22Rv1 (cell line): Measurements from ENCODE around the gene SBNO2.

ENCODE experiments used
- H3K27ac ChIP-seq: fragments of 450-650 bp; 2 replicates; pipeline ENCODE4 v1.5.1; 2017
- ZFX ChIP-seq: fragments of 450-650 bp; IDR thresholded peaks from 2 replicates; pipeline ENCODE4 v1.6.1; 2017; ENCODE audit warnings: antibody characterized with exemption, borderline replicate concordance
- TF ChIP-seq, protein P1 (sequence below): fragments of 450-650 bp; IDR thresholded peaks from 2 replicates; pipeline ENCODE4 v1.5.1; 2017; ENCODE audit warnings: mild to moderate bottlenecking

Gene SBNO2

DNA sequence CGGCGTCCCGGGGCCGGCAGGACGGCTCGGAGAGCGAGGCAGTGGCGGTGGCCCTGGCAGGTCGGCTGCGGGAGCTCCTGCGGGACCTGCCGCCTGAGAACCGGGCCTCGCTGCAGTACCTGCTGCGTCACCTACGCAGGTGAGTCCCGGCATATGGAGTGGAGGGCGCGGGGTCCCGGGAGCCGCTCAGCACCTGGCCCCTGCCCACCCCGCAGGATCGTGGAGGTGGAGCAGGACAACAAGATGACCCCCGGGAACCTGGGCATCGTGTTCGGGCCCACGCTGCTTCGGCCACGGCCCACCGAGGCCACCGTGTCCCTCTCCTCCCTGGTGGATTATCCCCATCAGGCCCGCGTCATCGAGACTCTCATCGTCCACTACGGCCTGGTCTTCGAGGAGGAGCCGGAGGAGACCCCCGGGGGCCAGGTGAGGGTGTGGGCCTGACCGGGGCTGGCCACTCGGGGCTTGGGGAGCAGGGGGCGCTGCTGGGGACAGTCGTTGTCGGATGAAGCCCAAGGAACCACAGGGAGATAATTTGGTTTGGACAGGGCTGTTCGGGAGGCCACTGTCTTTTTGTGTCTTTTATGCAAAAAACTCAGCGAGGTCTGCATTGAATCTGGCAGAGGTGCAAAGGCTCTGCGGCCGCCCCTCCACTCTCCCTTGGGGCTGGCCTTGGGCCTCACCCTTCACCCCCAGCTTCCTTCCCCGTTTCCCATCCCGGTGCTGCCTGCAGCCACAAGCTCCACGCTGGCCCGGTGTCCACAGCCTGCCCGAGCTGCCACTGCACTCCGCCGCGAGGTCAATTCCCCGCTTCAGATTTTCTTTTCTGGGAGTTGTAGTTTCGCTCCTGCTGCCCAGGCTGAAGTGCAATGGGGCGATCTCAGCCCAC is 90.9 kb downstream of the SBNO2 start:
- no peak for TF ChIP-seq ZFX
- TF ChIP-seq, protein P1, sequence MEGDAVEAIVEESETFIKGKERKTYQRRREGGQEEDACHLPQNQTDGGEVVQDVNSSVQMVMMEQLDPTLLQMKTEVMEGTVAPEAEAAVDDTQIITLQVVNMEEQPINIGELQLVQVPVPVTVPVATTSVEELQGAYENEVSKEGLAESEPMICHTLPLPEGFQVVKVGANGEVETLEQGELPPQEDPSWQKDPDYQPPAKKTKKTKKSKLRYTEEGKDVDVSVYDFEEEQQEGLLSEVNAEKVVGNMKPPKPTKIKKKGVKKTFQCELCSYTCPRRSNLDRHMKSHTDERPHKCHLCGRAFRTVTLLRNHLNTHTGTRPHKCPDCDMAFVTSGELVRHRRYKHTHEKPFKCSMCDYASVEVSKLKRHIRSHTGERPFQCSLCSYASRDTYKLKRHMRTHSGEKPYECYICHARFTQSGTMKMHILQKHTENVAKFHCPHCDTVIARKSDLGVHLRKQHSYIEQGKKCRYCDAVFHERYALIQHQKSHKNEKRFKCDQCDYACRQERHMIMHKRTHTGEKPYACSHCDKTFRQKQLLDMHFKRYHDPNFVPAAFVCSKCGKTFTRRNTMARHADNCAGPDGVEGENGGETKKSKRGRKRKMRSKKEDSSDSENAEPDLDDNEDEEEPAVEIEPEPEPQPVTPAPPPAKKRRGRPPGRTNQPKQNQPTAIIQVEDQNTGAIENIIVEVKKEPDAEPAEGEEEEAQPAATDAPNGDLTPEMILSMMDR: no peak
- H3K27ac ChIP-seq: peak overlapping the region; percentile 83

DNA sequence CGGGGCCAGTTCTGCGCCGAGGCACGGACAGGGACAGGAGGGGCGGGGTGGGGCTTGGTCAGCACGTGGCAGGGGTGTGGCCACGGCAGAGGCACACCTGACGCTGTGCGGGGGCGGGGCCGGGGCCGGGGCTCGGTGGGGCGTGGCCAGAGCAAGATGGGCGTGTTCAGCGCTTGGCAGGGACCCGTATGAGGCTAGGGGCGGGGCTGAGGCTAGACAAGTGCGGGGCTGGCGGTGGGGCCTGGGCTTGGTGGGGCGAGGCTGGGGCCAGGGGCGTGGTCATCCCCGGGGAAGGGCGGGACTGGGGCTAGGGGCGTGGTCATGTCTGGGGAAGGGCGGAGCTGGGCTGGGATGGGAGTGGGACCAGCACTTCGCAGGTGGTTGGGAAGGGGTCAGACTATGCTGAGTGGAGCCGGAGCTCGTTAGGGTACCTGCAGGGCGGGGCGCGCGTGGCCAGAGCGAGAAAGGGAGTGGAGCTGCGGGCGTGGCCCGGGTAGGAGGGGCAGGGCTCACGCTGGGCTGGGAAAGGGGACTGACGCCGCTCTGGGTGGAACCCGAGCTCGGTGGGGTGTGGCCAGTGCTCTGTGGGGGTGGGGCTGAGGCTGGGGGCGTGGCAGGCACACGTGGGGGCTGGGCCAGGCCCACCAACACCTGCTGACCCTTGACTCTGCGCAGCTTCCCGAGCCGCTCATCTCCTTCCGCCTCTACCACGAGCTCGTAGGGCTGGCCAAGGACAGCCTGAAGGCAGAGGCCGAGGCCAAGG is 91.7 kb downstream of the SBNO2 start:
- H3K27ac ChIP-seq: peak overlapping the region; percentile 83
- TF ChIP-seq, protein P1: no peak
- TF ChIP-seq ZFX: no peak

DNA sequence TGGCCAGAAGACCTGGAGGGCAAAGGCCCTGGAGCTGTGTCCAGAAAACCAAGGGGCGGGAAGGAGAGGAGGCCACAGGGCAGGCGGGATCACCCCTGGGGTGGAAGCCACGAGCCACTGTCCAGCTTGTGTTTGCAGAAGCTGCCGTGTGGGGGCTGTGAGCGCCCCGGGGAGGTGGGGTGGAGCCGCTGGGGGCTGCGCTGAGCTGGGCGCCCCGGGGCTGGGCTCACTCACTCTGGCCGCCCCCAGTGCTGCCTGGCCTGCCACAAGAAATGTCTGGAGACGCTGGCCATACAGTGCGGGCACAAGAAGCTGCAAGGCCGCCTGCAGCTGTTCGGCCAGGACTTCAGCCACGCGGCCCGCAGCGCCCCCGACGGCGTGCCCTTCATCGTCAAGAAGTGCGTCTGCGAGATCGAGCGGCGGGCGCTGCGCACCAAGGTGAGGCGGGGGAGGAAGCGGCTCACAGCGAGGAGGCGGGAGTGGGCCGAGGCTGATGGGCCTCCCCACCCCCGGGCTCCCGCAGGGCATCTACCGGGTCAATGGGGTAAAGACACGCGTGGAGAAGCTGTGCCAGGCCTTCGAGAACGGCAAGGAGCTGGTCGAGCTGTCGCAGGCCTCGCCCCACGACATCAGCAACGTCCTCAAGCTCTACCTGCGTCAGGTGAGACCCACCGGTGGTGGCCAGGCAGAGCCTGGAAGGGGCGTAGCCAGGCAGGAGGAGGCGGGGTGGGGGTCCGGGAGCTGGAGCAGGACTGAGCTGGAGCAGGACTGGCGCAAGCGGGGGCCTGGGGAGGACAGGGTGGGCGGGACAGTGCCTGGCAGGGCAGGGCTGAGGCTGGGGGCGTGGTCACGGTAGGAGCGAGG is 92.5 kb downstream of the SBNO2 start:
- TF ChIP-seq, protein P1: peak; percentile 65
- no peak for TF ChIP-seq ZFX
- peak overlapping the region; percentile 83 for H3K27ac ChIP-seq

DNA sequence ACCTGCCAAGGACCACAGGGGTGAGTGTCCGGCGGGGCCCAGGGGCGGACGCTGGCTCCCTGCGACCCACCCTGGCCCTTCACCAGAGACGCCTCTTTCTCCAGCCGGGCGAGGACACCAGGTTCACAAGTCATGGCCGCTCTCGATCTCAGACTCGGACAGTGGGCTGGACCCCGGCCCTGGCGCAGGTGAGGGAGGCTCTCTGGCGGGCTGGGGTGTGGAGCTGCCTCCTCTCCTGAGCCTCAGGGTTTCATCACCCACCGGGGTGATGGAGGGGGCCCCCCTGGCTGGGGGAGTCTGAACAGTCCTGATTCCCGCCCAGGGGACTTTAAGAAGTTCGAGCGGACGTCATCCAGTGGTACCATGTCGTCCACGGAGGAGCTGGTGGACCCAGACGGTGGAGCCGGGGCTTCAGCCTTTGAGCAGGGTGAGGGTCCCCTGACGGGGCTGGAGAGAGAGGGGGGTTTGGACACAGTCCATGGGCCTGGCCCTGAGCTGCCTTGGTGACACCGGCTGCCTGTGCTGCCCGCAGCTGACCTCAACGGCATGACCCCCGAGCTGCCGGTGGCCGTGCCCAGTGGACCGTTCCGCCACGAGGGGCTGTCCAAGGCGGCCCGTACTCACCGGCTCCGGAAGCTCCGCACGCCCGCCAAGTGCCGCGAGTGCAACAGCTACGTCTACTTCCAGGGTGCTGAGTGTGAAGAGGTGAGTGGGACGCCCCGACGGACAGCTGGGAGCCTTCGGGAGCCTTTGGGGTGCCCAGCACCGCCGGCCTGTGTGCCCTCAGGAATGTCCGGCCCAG is 93.5 kb downstream of the SBNO2 start:
- no peak for TF ChIP-seq ZFX
- TF ChIP-seq, protein P1: no peak

DNA sequence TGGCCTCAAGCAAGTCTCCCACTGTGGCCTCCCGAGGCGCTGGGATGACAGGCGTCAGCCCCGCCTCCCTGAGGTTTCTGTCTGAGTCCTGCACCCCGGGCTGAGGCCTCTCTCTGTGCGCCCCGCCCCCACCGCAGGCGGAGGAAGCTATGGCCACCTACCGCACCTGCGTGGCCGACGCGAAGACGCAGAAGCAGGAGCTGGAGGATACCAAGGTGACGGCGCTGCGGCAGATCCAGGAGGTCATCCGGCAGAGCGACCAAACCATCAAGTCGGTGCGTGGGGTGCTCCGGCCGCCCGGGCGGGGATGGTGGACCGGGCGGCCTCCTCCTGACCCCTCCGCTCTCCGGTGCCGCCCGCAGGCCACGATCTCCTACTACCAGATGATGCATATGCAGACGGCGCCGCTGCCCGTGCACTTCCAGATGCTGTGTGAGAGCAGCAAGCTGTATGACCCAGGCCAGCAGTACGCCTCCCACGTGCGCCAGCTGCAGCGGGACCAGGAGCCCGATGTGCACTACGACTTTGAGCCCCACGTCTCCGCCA is 94.4 kb downstream of the SBNO2 start:
- TF ChIP-seq, protein P1: no peak
- no peak for TF ChIP-seq ZFX
- H3K27ac ChIP-seq: no peak overlapping the region

More for the DNA sequence above, 93.5 kb downstream of the SBNO2 start:
- peak overlapping the region; percentile 83 for H3K27ac ChIP-seq

DNA sequence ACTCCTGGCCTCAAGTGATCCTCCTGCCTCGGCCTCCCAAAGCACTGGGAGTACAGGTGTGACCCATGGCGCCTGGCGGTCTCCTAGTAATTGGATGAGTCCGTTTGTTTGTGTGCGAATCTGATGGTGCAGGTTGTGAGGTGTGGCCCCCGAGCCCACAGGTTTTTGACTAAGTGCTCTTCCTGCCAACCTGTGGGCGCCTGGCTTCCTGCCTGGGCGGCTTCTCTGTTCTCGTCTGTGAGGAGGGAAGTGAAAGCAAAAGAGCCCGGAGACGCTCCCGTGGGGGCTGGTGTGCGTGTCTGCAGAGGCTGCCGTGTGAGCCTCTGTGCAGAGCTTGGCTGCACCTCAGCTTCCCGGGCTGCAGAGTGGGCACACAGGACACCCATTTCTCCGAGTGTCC is 97.1 kb downstream of the SBNO2 start:
- no peak for TF ChIP-seq ZFX
- TF ChIP-seq, protein P1: no peak

More for the DNA sequence above, 97.1 kb downstream of the SBNO2 start:
- H3K27ac ChIP-seq: no peak overlapping the region
